ENCODE results near the gene EHD4.

The EHD4 gene

DNA sequence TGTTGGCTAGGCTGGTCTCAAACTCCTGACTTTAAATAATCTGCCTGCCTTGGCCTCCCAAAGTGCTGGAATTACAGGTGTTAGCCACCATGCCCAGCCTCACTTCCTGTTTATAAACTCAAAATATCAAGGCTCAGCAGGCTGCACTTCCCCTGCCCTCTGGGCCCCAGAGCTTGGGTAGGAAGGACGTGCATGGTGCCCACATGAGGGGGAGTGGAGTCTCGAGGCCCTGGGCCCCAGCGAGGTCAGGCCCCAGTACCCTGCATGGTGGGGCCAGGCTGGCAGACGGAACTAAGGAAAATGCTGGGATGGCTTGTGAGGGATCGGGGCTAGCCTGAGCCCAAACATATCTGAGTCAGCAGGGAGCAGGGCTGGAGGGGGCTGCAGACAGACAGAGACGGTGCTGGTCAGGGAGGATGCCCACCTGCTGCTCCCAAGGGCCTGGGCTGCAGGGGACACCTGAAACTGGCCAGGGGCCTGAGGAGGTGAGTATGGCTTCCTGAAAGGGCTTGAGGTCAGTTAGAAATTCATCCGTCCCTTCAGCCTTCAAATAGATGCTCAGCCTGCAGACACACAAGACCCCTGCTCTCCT lies 83.6 kb downstream of the EHD4 start:
- Histone ChIP-seq H3K27me3 (ENCODE audit: control insufficient read depth in 3 of 3, insufficient read depth in 3 of 3, low read depth in 1 of 3, low read length in 3 of 3) (peaks cover 0 to 3% (median 2%) of the 10 kb centered on the region in 3 experiments), H3K18ac (ENCODE audit: low read length) (no peak overlapping the region), H2BK15ac (ENCODE audit: low read length) (no peak overlapping the region), H3K27ac (replicated peaks; ENCODE audit: low read length) (no peak overlapping the region), H3K4ac (ENCODE audit: low read length) (no peak overlapping the region), H2BK5ac (ENCODE audit: low read length) (no peak overlapping the region), H2BK120ac (ENCODE audit: low read depth, low read length) (no peak overlapping the region), H3K14ac (ENCODE audit: low read length) (no peak overlapping the region), H3K9me3 (replicated peaks in 1 of 2; ENCODE audit: control insufficient read depth in 2 of 2, insufficient read depth in 1 of 2, low read depth in 1 of 2, low read length in 2 of 2) (no peaks in the 10 kb centered on the region), H4K8ac (ENCODE audit: low read depth, low read length) (no peak overlapping the region), H2BK12ac (ENCODE audit: low read length) (no peak overlapping the region), H3K79me1 (ENCODE audit: low read depth, low read length) (no peaks in the 10 kb centered on the region), H3K4me3 (ENCODE audit: low read length in 2 of 2) (no peak overlapping the region), H4K91ac (ENCODE audit: low read depth, low read length, poor library complexity) (no peak overlapping the region), H3K4me1 (ENCODE audit: control insufficient read depth in 2 of 2, insufficient read depth in 1 of 2, low read depth in 1 of 2, low read length in 2 of 2) (peaks cover 0 to 10% of the 10 kb centered on the region in 2 donors), H3K36me3 (replicated peaks in 1 of 2; ENCODE audit: control insufficient read depth in 2 of 2, insufficient read depth in 2 of 2, low read length in 2 of 2) (no peaks in the 10 kb centered on the region), H2AK5ac (ENCODE audit: low read depth, low read length) (no peak overlapping the region), H3K9ac (ENCODE audit: low read depth, low read length, poor library complexity) (peak overlapping the region; percentile 53), H3K23ac (ENCODE audit: low read depth, low read length, poor library complexity) (no peak overlapping the region), H2AFZ (ENCODE audit: low read length) (no peak overlapping the region), H3K4me2 (ENCODE audit: insufficient read depth, low read length, poor library complexity, severe bottlenecking) (no peak overlapping the region)
- DNase-seq (ENCODE audit: low spot score), result no peak
- WGBS, 2 donors (ENCODE audit: extremely low coverage in 2 of 2, insufficient read length in 2 of 2, insufficient replicate concordance in 1 of 2), result no CpG with 5 or more reads among the region's 7 CpGs

DNA sequence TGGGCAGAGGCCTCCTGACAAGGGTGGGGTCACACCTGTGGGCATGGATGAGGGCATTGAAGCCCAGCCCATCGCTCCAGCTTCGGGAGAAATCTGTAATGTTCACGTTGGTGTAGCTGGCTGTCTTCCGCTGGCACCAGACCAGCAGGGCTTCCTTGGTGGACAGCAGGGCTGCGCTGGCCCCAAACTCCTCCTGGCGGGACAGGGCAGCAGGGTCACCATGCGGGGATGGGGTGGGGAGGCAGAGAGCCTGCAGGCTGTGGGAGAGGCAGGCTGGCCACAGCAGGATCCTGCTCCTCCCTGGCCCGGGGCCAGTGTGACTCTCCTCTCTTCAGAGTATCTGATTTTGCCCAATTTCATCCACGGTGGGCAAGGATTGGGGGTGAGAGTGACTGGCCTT lies 84.5 kb downstream of the EHD4 start:
- DNase-seq (ENCODE audit: low spot score), result no peak
- Histone ChIP-seq H2BK15ac (ENCODE audit: low read length) (no peak overlapping the region), H3K27ac (replicated peaks; ENCODE audit: low read length) (no peak overlapping the region), H3K23ac (ENCODE audit: low read depth, low read length, poor library complexity) (peak overlapping the region; percentile 27), H2BK12ac (ENCODE audit: low read length) (no peak overlapping the region), H2AFZ (ENCODE audit: low read length) (no peak overlapping the region), H3K9me3 (replicated peaks in 1 of 2; ENCODE audit: control insufficient read depth in 2 of 2, insufficient read depth in 1 of 2, low read depth in 1 of 2, low read length in 2 of 2) (peaks cover 0 to 1% of the 10 kb centered on the region in 2 donors), H4K91ac (ENCODE audit: low read depth, low read length, poor library complexity) (no peak overlapping the region), H3K14ac (ENCODE audit: low read length) (no peak overlapping the region), H2BK5ac (ENCODE audit: low read length) (no peak overlapping the region), H3K4me1 (ENCODE audit: control insufficient read depth in 2 of 2, insufficient read depth in 1 of 2, low read depth in 1 of 2, low read length in 2 of 2) (peaks cover 0 to 10% of the 10 kb centered on the region in 2 donors), H3K27me3 (ENCODE audit: control insufficient read depth in 3 of 3, insufficient read depth in 3 of 3, low read depth in 1 of 3, low read length in 3 of 3) (peaks cover 0 to 8% (median 7%) of the 10 kb centered on the region in 3 experiments), H3K9ac (ENCODE audit: low read depth, low read length, poor library complexity) (no peak overlapping the region), H2AK5ac (ENCODE audit: low read depth, low read length) (no peak overlapping the region), H3K79me1 (ENCODE audit: low read depth, low read length) (no peaks in the 10 kb centered on the region), H3K4me3 (ENCODE audit: low read length in 2 of 2) (no peak overlapping the region), H3K4me2 (ENCODE audit: insufficient read depth, low read length, poor library complexity, severe bottlenecking) (no peak overlapping the region), H4K8ac (ENCODE audit: low read depth, low read length) (no peak overlapping the region), H3K4ac (ENCODE audit: low read length) (no peak overlapping the region), H3K18ac (ENCODE audit: low read length) (no peak overlapping the region), H3K36me3 (replicated peaks in 1 of 2; ENCODE audit: control insufficient read depth in 2 of 2, insufficient read depth in 2 of 2, low read length in 2 of 2) (no peaks in the 10 kb centered on the region), H2BK120ac (ENCODE audit: low read depth, low read length) (no peak overlapping the region)
- no CpG with 5 or more reads among the region's 9 CpGs for WGBS, 2 donors (ENCODE audit: extremely low coverage in 2 of 2, insufficient read length in 2 of 2, insufficient replicate concordance in 1 of 2)

DNA sequence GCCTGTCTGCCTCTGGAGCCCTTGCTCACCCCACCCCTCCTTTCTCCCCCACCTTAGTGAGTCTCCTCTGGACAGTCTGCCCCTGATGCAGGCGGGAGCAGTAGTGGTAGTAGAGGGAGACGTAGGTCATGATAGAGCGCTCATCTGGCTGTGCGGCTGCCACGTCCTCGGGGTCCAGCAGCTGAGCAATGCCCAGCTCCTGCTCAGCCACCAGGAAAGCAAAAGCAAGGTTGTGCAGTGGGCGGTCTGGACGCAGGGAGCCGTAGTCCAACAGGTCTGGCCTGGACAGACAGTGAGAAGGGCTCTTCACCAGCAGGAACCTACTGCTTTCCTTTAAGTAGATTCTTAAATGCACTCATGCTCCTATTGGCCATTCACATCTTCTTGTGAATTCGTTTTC lies 85.2 kb downstream of the EHD4 start:
- no peak overlapping the region for H3K4ac ChIP-seq (ENCODE audit: low read length)
- peak overlapping the region; percentile 10 for H3K14ac ChIP-seq (ENCODE audit: low read length)
- peaks cover 0 to 12% of the 10 kb centered on the region in 2 donors for H3K4me1 ChIP-seq (ENCODE audit: control insufficient read depth in 2 of 2, insufficient read depth in 1 of 2, low read depth in 1 of 2, low read length in 2 of 2)
- H3K4me3 ChIP-seq (ENCODE audit: low read length in 2 of 2), result no peak overlapping the region
- H2BK5ac ChIP-seq (ENCODE audit: low read length), result no peak overlapping the region
- H3K36me3 ChIP-seq (replicated peaks in 1 of 2; ENCODE audit: control insufficient read depth in 2 of 2, insufficient read depth in 2 of 2, low read length in 2 of 2), result no peaks in the 10 kb centered on the region
- H2AK5ac ChIP-seq (ENCODE audit: low read depth, low read length), result peak overlapping the region; percentile 16
- no peaks in the 10 kb centered on the region for H3K79me1 ChIP-seq (ENCODE audit: low read depth, low read length)
- no peak overlapping the region for H3K23ac ChIP-seq (ENCODE audit: low read depth, low read length, poor library complexity)
- no peak overlapping the region for H2BK12ac ChIP-seq (ENCODE audit: low read length)
- no peak overlapping the region for H4K91ac ChIP-seq (ENCODE audit: low read depth, low read length, poor library complexity)
- peak overlapping the region; percentile 25 for H2BK15ac ChIP-seq (ENCODE audit: low read length)
- H2BK120ac ChIP-seq (ENCODE audit: low read depth, low read length), result no peak overlapping the region
- peak overlapping the region; percentile 9 for H3K9ac ChIP-seq (ENCODE audit: low read depth, low read length, poor library complexity)
- no peak overlapping the region for H3K27ac ChIP-seq (replicated peaks; ENCODE audit: low read length)
- H3K4me2 ChIP-seq (ENCODE audit: insufficient read depth, low read length, poor library complexity, severe bottlenecking), result no peak overlapping the region
- H3K27me3 ChIP-seq (ENCODE audit: control insufficient read depth in 3 of 3, insufficient read depth in 3 of 3, low read depth in 1 of 3, low read length in 3 of 3), result peaks cover 1 to 15% (median 13%) of the 10 kb centered on the region in 3 experiments
- no CpG with 5 or more reads among the region's 10 CpGs for WGBS, 2 donors (ENCODE audit: extremely low coverage in 2 of 2, insufficient read length in 2 of 2, insufficient replicate concordance in 1 of 2)
- no peak overlapping the region for H2AFZ ChIP-seq (ENCODE audit: low read length)
- no peak for DNase-seq (ENCODE audit: low spot score)
- H3K18ac ChIP-seq (ENCODE audit: low read length), result peak overlapping the region; percentile 30
- H3K9me3 ChIP-seq (replicated peaks in 1 of 2; ENCODE audit: control insufficient read depth in 2 of 2, insufficient read depth in 1 of 2, low read depth in 1 of 2, low read length in 2 of 2), result peaks cover 0 to 2% of the 10 kb centered on the region in 2 donors
- H4K8ac ChIP-seq (ENCODE audit: low read depth, low read length), result no peak overlapping the region

DNA sequence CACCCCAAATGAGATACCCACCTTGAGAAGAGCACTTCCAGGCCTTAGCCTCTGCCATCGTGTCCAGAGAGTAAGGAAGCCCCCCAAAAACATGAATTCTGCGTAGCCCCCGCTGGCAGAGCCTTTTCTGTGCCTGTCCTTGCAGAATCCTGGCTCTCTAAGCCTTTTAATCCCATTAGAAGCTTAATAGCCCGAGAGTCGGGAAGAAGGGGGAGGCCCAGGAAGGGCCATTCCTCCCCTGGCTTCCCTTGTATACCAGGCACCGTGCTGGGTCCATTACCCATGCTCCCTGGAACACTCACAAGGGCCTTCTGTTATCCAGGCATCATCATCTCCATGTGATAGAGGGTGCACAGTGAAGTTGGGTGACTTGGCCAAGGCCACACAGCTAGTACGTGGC lies 85.6 kb downstream of the EHD4 start:
- Histone ChIP-seq H2AK5ac (ENCODE audit: low read depth, low read length) (peak overlapping the region; percentile 16), H3K23ac (ENCODE audit: low read depth, low read length, poor library complexity) (no peak overlapping the region), H2BK12ac (ENCODE audit: low read length) (no peak overlapping the region), H3K36me3 (replicated peaks in 1 of 2; ENCODE audit: control insufficient read depth in 2 of 2, insufficient read depth in 2 of 2, low read length in 2 of 2) (no peaks in the 10 kb centered on the region), H3K4me3 (ENCODE audit: low read length in 2 of 2) (no peak overlapping the region), H3K4me2 (ENCODE audit: insufficient read depth, low read length, poor library complexity, severe bottlenecking) (no peak overlapping the region), H3K4me1 (ENCODE audit: control insufficient read depth in 2 of 2, insufficient read depth in 1 of 2, low read depth in 1 of 2, low read length in 2 of 2) (peaks cover 0 to 12% of the 10 kb centered on the region in 2 donors), H2AFZ (ENCODE audit: low read length) (no peak overlapping the region), H3K14ac (ENCODE audit: low read length) (peak overlapping the region; percentile 10), H3K27me3 (ENCODE audit: control insufficient read depth in 3 of 3, insufficient read depth in 3 of 3, low read depth in 1 of 3, low read length in 3 of 3) (peaks cover 2 to 19% (median 13%) of the 10 kb centered on the region in 3 experiments), H3K27ac (replicated peaks; ENCODE audit: low read length) (no peak overlapping the region), H3K4ac (ENCODE audit: low read length) (no peak overlapping the region), H3K9me3 (replicated peaks in 1 of 2; ENCODE audit: control insufficient read depth in 2 of 2, insufficient read depth in 1 of 2, low read depth in 1 of 2, low read length in 2 of 2) (peaks cover 0 to 2% of the 10 kb centered on the region in 2 donors), H2BK5ac (ENCODE audit: low read length) (no peak overlapping the region), H2BK120ac (ENCODE audit: low read depth, low read length) (no peak overlapping the region), H3K9ac (ENCODE audit: low read depth, low read length, poor library complexity) (peak overlapping the region; percentile 9), H2BK15ac (ENCODE audit: low read length) (peak overlapping the region; percentile 25), H4K91ac (ENCODE audit: low read depth, low read length, poor library complexity) (no peak overlapping the region), H4K8ac (ENCODE audit: low read depth, low read length) (no peak overlapping the region), H3K79me1 (ENCODE audit: low read depth, low read length) (no peaks in the 10 kb centered on the region), H3K18ac (ENCODE audit: low read length) (no peak overlapping the region)
- DNase-seq (ENCODE audit: low spot score), result no peak
- no CpG with 5 or more reads among the region's 7 CpGs for WGBS, 2 donors (ENCODE audit: extremely low coverage in 2 of 2, insufficient read length in 2 of 2, insufficient replicate concordance in 1 of 2)

All from neuronal stem cell (in vitro differentiated cells).